HPDE6-E6E7 (cell line): ENCODE measurements around the gene TPM1.

ENCODE experiments used
- DNase-seq: peaks from one replicate; pipeline ENCODE4 v3.0.0; 2011; ENCODE audit warnings: missing footprints; ENCODE audit errors: extremely low spot score

TPM1 gene

GRCh38 chr15:63075015-63075983 lies 32.8 kb downstream of the TPM1 start:
- DNase-seq = no peak

GRCh38 chr15:63075984-63076713 lies 33.6 kb downstream of the TPM1 start:
- no peak for DNase-seq

- DNase-seq = no peak
Measured at GRCh38 chr15:63076714-63077046, 34.1 kb downstream of the TPM1 start.

GRCh38 chr15:63077952-63078351 lies 35.4 kb downstream of the TPM1 start:
- no peak for DNase-seq

- peak; percentile 70 for DNase-seq
Measured at GRCh38 chr15:63079947-63080626, 37.5 kb downstream of the TPM1 start.

GRCh38 chr15:63080634-63081250 lies 38.2 kb downstream of the TPM1 start:
- no peak for DNase-seq

GRCh38 chr15:63082366-63082765 lies 39.8 kb downstream of the TPM1 start:
- DNase-seq = no peak

- DNase-seq = no peak
Measured at GRCh38 chr15:63083044-63083443, 40.5 kb downstream of the TPM1 start.

GRCh38 chr15:63083541-63083940 lies 41.0 kb downstream of the TPM1 start:
- DNase-seq = no peak

GRCh38 chr15:63084806-63085205 lies 42.3 kb downstream of the TPM1 start:
- DNase-seq = no peak

- DNase-seq = no peak
Measured at GRCh38 chr15:63085289-63085688, 42.7 kb downstream of the TPM1 start.

GRCh38 chr15:63086271-63086670 lies 43.7 kb downstream of the TPM1 start:
- DNase-seq = no peak

- DNase-seq = no peak
Measured at GRCh38 chr15:63086947-63087346, 44.4 kb downstream of the TPM1 start.

- no peak for DNase-seq
Measured at GRCh38 chr15:63088533-63089245, 46.1 kb downstream of the TPM1 start.

GRCh38 chr15:63089260-63090043 lies 46.9 kb downstream of the TPM1 start:
- no peak for DNase-seq

- no peak for DNase-seq
Measured at GRCh38 chr15:63090472-63090871, 47.9 kb downstream of the TPM1 start.

GRCh38 chr15:63090887-63091286 lies 48.3 kb downstream of the TPM1 start:
- no peak for DNase-seq

- no peak for DNase-seq
Measured at GRCh38 chr15:63091679-63092446, 49.3 kb downstream of the TPM1 start.

GRCh38 chr15:63093486-63094205 lies 51.1 kb downstream of the TPM1 start:
- DNase-seq = peak; percentile 72
